ENCODE results near the gene ZNF804B. TPM values are rescaled to one million over a fixed set of nuclear protein-coding genes. Genes with fewer than 3 reads are reported as not detected.

The ZNF804B gene
- total RNA-seq, 1 donor from 2014 or later, result not detected

DNA sequence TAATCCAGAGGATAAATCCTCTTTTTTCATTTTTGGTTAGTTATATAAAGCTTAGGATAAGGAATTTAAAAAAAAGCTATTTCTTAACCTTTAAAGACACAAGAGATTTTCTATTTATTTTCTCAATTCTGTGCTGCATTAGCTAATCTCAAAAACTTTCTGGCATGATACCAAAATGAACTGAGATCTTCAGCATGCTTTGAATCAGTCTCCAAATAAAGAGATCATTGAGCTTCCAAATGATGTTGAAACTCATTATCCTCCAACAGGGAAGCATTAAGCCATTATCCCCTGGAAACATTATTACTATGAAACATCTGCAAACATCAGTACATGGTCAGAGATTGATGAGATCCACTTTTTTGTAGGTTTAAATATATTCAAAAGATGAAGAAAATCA lies 386.3 kb downstream of the ZNF804B start:
- Histone ChIP-seq H3K27ac (no peak overlapping the region), H3K36me3 (no peaks in the 10 kb centered on the region), H3K4me3 (no peak overlapping the region), H3K27me3 (no peaks in the 10 kb centered on the region), H3K4me1 (no peaks in the 10 kb centered on the region), H3K9me3 (no peaks in the 10 kb centered on the region)
- DNase-seq (no peak), ATAC-seq (no peak)
- intact Hi-C loops (cut with DNase I), result no loop called here
- no peak for TF ChIP-seq CTCF (IDR thresholded peaks at IDR 0.05)

- Histone ChIP-seq H3K27me3 (no peaks in the 10 kb centered on the region), H3K9me3 (no peaks in the 10 kb centered on the region), H3K36me3 (no peaks in the 10 kb centered on the region), H3K4me3 (no peak overlapping the region), H3K4me1 (no peaks in the 10 kb centered on the region), H3K27ac (no peak overlapping the region)
- DNase-seq, result no peak
- TF ChIP-seq CTCF (IDR thresholded peaks at IDR 0.05), result no peak
- ATAC-seq, result no peak
- intact Hi-C loops (cut with DNase I), result no loop called here
Observed at GRCh38 chr7:89160107-89160506, 400.6 kb downstream of the ZNF804B start.

GRCh38 chr7:89165421-89165820 lies 405.9 kb downstream of the ZNF804B start:
- TF ChIP-seq CTCF (IDR thresholded peaks at IDR 0.05), result no peak
- Histone ChIP-seq H3K27me3 (no peaks in the 10 kb centered on the region), H3K36me3 (no peaks in the 10 kb centered on the region), H3K4me1 (no peaks in the 10 kb centered on the region), H3K4me3 (no peak overlapping the region), H3K27ac (no peak overlapping the region), H3K9me3 (no peaks in the 10 kb centered on the region)
- no peak for ATAC-seq
- DNase-seq, result no peak
- intact Hi-C loops (cut with DNase I), result no loop called here

GRCh38 chr7:89170628-89171027 lies 411.1 kb downstream of the ZNF804B start:
- DNase-seq, result no peak
- H3K36me3 ChIP-seq, result no peaks in the 10 kb centered on the region
- intact Hi-C loops (cut with DNase I), result no loop called here

GRCh38 chr7:89182116-89182515 lies 422.6 kb downstream of the ZNF804B start:
- intact Hi-C loops (cut with DNase I), result no loop called here
- H3K36me3 ChIP-seq, result no peaks in the 10 kb centered on the region
- no peaks in the 10 kb centered on the region for H3K9me3 ChIP-seq
- no peaks in the 10 kb centered on the region for H3K27me3 ChIP-seq
- no peak for TF ChIP-seq CTCF (IDR thresholded peaks at IDR 0.05)
- DNase-seq (no peak), ATAC-seq (no peak)
- no peaks in the 10 kb centered on the region for H3K4me1 ChIP-seq
- no peak overlapping the region for H3K4me3 ChIP-seq
- no peak overlapping the region for H3K27ac ChIP-seq

More at GRCh38 chr7:89170628-89171027, 411.1 kb downstream of the ZNF804B start:
- Histone ChIP-seq H3K27me3 (no peaks in the 10 kb centered on the region), H3K9me3 (no peaks in the 10 kb centered on the region), H3K4me3 (no peak overlapping the region), H3K27ac (no peak overlapping the region), H3K4me1 (no peaks in the 10 kb centered on the region)
- ATAC-seq, result no peak
- no peak for TF ChIP-seq CTCF (IDR thresholded peaks at IDR 0.05)

DNA sequence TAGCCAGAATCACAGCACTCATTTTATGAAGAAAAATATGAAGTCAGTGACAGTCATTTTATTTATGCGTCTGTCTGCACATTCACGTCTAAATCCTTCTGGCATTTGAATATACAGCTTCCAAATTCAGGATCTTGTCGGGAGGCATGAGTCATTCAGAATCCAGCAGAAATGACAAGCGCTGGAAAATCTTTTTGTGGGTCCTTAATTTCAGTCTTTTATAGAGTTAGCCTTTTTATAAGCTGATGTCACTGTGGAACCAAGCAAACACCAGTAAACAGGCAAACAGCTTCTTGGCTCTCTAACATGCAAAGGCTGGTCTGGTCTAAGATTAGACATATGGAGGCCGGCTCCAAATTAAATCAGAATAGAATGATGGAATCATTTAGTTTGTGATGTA lies 424.2 kb downstream of the ZNF804B start:
- ATAC-seq, result no peak
- no peaks in the 10 kb centered on the region for H3K27me3 ChIP-seq
- TF ChIP-seq CTCF (IDR thresholded peaks at IDR 0.05), result no peak
- no peaks in the 10 kb centered on the region for H3K9me3 ChIP-seq
- H3K4me1 ChIP-seq, result no peaks in the 10 kb centered on the region
- intact Hi-C loops (cut with DNase I), result no loop called here
- DNase-seq, result no peak
- no peaks in the 10 kb centered on the region for H3K36me3 ChIP-seq
- no peak overlapping the region for H3K4me3 ChIP-seq
- H3K27ac ChIP-seq, result no peak overlapping the region
